Tibial artery (tissue), 4 donors: Measurements from ENCODE around the gene ZFP36.
A peak's percentile ranks its signal among the peaks of the same experiment; 100 is the strongest.

ENCODE experiments used
- DNase-seq, 2 donors: peaks; one replicate each; pipeline ENCODE4 v3.0.0-alpha.2; 2019
- H3K27ac ChIP-seq, 2 donors: fragments of 200-600 bp; sonication (generic) in 1 of 2; 1 replicate in 1 of 2; 2 replicates in 1 of 2; pipeline ENCODE4 v1.5.1; 2018 to 2019; ENCODE audit warnings: mild to moderate bottlenecking in 1 of 2
- H3K27me3 ChIP-seq, 2 donors: fragments of 200-600 bp; sonication (generic) in 1 of 2; one replicate each; pipeline versions ENCODE4 v1.5.1 to v1.6.0; 2016 to 2019
- H3K36me3 ChIP-seq, 3 donors: fragments of 200-600 bp; sonication (generic) in 2 of 3; one replicate each; pipeline ENCODE4 v1.5.1; 2016 to 2019; ENCODE audit warnings: mild to moderate bottlenecking in 2 of 3
- H3K4me1 ChIP-seq, 4 donors: fragments of 200-600 bp; sonication (generic) in 2 of 4; 1 replicate in 3 of 4; 2 replicates in 1 of 4; pipeline ENCODE4 v1.5.1; 2016 to 2019
- H3K4me3 ChIP-seq, 2 donors: fragments of 200-600 bp; sonication (generic) in 1 of 2; 1 replicate in 1 of 2; 2 replicates in 1 of 2; pipeline ENCODE4 v1.5.1; 2018 to 2019; ENCODE audit warnings: mild to moderate bottlenecking in 2 of 2
- H3K9me3 ChIP-seq, 3 donors: fragments of 200-600 bp; sonication (generic) in 1 of 3; one replicate each; pipeline ENCODE4 v1.5.1; 2016 to 2019
- CTCF ChIP-seq, 2 experiments: fragments of 200-600 bp in 1 of 2; fragments of 450-650 bp in 1 of 2; IDR thresholded peaks; one replicate each; pipeline ENCODE4 v1.5.1; 2017 to 2019; ENCODE audit warnings: antibody characterized with exemption in 2 of 2, mild to moderate bottlenecking in 1 of 2, moderate library complexity in 1 of 2
- intact Hi-C: fragments of 100-400 bp; cut with DNase I; formaldehyde crosslinking; loops from one replicate; pipeline ENCODE4 v1.15.0; 2023; ENCODE audit warnings: low total_unique reads

Gene ZFP36

GRCh38 chr19:39409208-39410016 is 2.8 kb downstream of the ZFP36 start:
- no peak for TF ChIP-seq CTCF (IDR thresholded peaks at IDR 0.05)
- H3K36me3 ChIP-seq = peaks cover 21 to 22% (median 21%) of the 10 kb centered on the region in 3 donors
- intact Hi-C loops = no loop called here
- peak; percentile 90 to 97 for DNase-seq
- peak overlapping the region; percentile 92 to 96 for H3K4me3 ChIP-seq
- H3K9me3 ChIP-seq = no peaks in the 10 kb centered on the region
- H3K27me3 ChIP-seq = no peaks in the 10 kb centered on the region
- peaks cover 0 to 39% (median 29%) of the 10 kb centered on the region in 4 donors for H3K4me1 ChIP-seq
- peak overlapping the region; percentile 99 to 100 for H3K27ac ChIP-seq

- H3K27me3 ChIP-seq = no peaks in the 10 kb centered on the region
- H3K4me1 ChIP-seq = peaks cover 0 to 39% (median 31%) of the 10 kb centered on the region in 4 donors
- peak overlapping the region; percentile 99 to 100 for H3K27ac ChIP-seq
- no peaks in the 10 kb centered on the region for H3K9me3 ChIP-seq
- peak overlapping the region; percentile 92 to 96 for H3K4me3 ChIP-seq
- peak in 1 of 2 experiments; percentile 26 for TF ChIP-seq CTCF (IDR thresholded peaks at IDR 0.05)
- intact Hi-C loops = no loop called here
- DNase-seq = peak; percentile 84 to 93
- H3K36me3 ChIP-seq = peaks cover 21 to 22% (median 21%) of the 10 kb centered on the region in 3 donors
Measured at GRCh38 chr19:39410017-39410830, 3.6 kb downstream of the ZFP36 start.

- peaks cover 0 to 39% (median 31%) of the 10 kb centered on the region in 4 donors for H3K4me1 ChIP-seq
- no peak for DNase-seq
- H3K36me3 ChIP-seq = peaks cover 21 to 23% (median 21%) of the 10 kb centered on the region in 3 donors
- no peaks in the 10 kb centered on the region for H3K9me3 ChIP-seq
- intact Hi-C loops = no loop called here
- H3K27me3 ChIP-seq = no peaks in the 10 kb centered on the region
- H3K4me3 ChIP-seq = peak overlapping the region; percentile 92 to 96
- peak overlapping the region; percentile 99 to 100 for H3K27ac ChIP-seq
- no peak for TF ChIP-seq CTCF (IDR thresholded peaks at IDR 0.05)
Measured at GRCh38 chr19:39410831-39411080, 4.1 kb downstream of the ZFP36 start.

- intact Hi-C loops = no loop called here
- H3K27ac ChIP-seq = peak overlapping the region; percentile 99 to 100
- DNase-seq = peak; percentile 69 to 85
- peak overlapping the region; percentile 92 to 96 for H3K4me3 ChIP-seq
- peaks cover 21 to 28% (median 23%) of the 10 kb centered on the region in 3 donors for H3K36me3 ChIP-seq
- no peaks in the 10 kb centered on the region for H3K9me3 ChIP-seq
- no peaks in the 10 kb centered on the region for H3K27me3 ChIP-seq
- no peak for TF ChIP-seq CTCF (IDR thresholded peaks at IDR 0.05)
- H3K4me1 ChIP-seq = peaks cover 0 to 40% (median 34%) of the 10 kb centered on the region in 4 donors
Measured at GRCh38 chr19:39411081-39411831, 4.6 kb downstream of the ZFP36 start.

- H3K27me3 ChIP-seq = no peaks in the 10 kb centered on the region
- H3K27ac ChIP-seq = peak overlapping the region; percentile 99 to 100
- peak overlapping the region; percentile 92 to 96 for H3K4me3 ChIP-seq
- H3K9me3 ChIP-seq = no peaks in the 10 kb centered on the region
- H3K36me3 ChIP-seq = peaks cover 21 to 33% (median 27%) of the 10 kb centered on the region in 3 donors
- DNase-seq = peak; percentile 95 to 97
- TF ChIP-seq CTCF (IDR thresholded peaks at IDR 0.05) = peak; percentile 93 to 98
- intact Hi-C loops = no loop called here
- peaks cover 0 to 44% (median 39%) of the 10 kb centered on the region in 4 donors for H3K4me1 ChIP-seq
Measured at GRCh38 chr19:39411832-39412099, 5.1 kb downstream of the ZFP36 start.
